IMR-90 (cell line): ENCODE results near the gene SCFD2. TPM values are rescaled to one million over a fixed set of nuclear protein-coding genes. Genes with fewer than 3 reads are reported as not detected.
A peak's percentile ranks its signal among the peaks of the same experiment; 100 is the strongest.

Experiments used
- ATAC-seq: fragments of 200-7000 bp; cut with Tn5 transposase; 2 replicates; pipeline ENCODE4 v1.9.1; 2020; ENCODE audit warnings: low read depth, mild to moderate bottlenecking, moderate library complexity
- BruUV-seq: library from RNA; stranded (reverse); fragments of 400-500 nt; replicated peaks from 2 replicates; lab custom pipeline; 2021; lab: Mats Ljungman, UMichigan
- CTCF ChIA-PET: fragments of 300-600 bp; formaldehyde crosslinking; extraction: SDS; loops from one replicate; lab custom pipeline; 2021; ENCODE audit warnings: antibody characterized with exemption; lab: Yijun Ruan, JAX
- POLR2A ChIA-PET: fragments of 300-600 bp; sonication (Branson Sonifier 250); formaldehyde crosslinking; loops from one replicate; lab custom pipeline; 2022; ENCODE audit warnings: antibody characterized with exemption; ENCODE audit not compliant: unreplicated experiment; lab: Charles Lee
- DNase-seq: peaks from one replicate; pipeline ENCODE4 v3.0.0; 2013
- H2AFZ ChIP-seq: replicated peaks from 2 replicates; pipeline ENCODE3; 2013; ENCODE audit warnings: low read length, mild to moderate bottlenecking; ENCODE audit not compliant: poor library complexity
- H2AK5ac ChIP-seq: 2 replicates; pipeline ENCODE4 v1.6.1; 2013; ENCODE audit warnings: low read depth, low read length, inconsistent platforms
- H2AK9ac ChIP-seq: replicated peaks from 2 replicates; pipeline ENCODE3; 2013; ENCODE audit warnings: mild to moderate bottlenecking, low read depth, low read length, moderate library complexity; ENCODE audit not compliant: poor library complexity
- H2BK120ac ChIP-seq: 2 replicates; pipeline ENCODE4 v1.6.1; 2013; ENCODE audit warnings: low read depth, low read length, inconsistent platforms
- H2BK15ac ChIP-seq: 3 replicates; pipeline ENCODE4 v1.6.1; 2013; ENCODE audit warnings: low read depth, low read length, inconsistent platforms
- H2BK20ac ChIP-seq: 2 replicates; pipeline ENCODE4 v1.6.1; 2013; ENCODE audit warnings: low read depth, mild to moderate bottlenecking, inconsistent platforms, low read length, moderate library complexity
- H2BK5ac ChIP-seq: 2 replicates; pipeline ENCODE4 v1.6.1; 2013; ENCODE audit warnings: mild to moderate bottlenecking, low read depth, low read length, inconsistent platforms; ENCODE audit not compliant: poor library complexity, severe bottlenecking
- H3K14ac ChIP-seq: replicated peaks from 2 replicates; pipeline ENCODE4 v1.6.1; 2013; ENCODE audit warnings: low read depth, low read length, inconsistent platforms
- H3K18ac ChIP-seq: 2 replicates; pipeline ENCODE4 v1.6.1; 2013; ENCODE audit warnings: low read depth, low read length, control low read depth
- H3K23ac ChIP-seq: 2 replicates; pipeline ENCODE4 v1.6.1; 2013; ENCODE audit warnings: low read depth, low read length, inconsistent platforms
- H3K27ac ChIP-seq: 2 replicates; pipeline ENCODE4 v1.5.1; 2013; ENCODE audit warnings: mild to moderate bottlenecking, control low read depth, low read length; ENCODE audit not compliant: insufficient read depth
- H3K27me3 ChIP-seq: 2 replicates; pipeline ENCODE4 v1.6.1; 2013; ENCODE audit warnings: low read length; ENCODE audit not compliant: control insufficient read depth, insufficient read depth
- H3K36me3 ChIP-seq: 2 replicates; pipeline ENCODE4 v1.6.1; 2013; ENCODE audit warnings: low read length, mixed read lengths; ENCODE audit not compliant: control insufficient read depth, insufficient read depth
- H3K4ac ChIP-seq: 2 replicates; pipeline ENCODE4 v1.6.1; 2013; ENCODE audit warnings: low read depth, low read length, inconsistent platforms
- H3K4me1 ChIP-seq: 2 replicates; pipeline ENCODE4 v1.6.1; 2013; ENCODE audit warnings: low read length, mixed read lengths; ENCODE audit not compliant: control insufficient read depth, insufficient read depth
- H3K4me2 ChIP-seq: 2 replicates; pipeline ENCODE4 v1.6.1; 2013; ENCODE audit warnings: low read depth, mild to moderate bottlenecking, control low read depth, low read length, moderate library complexity
- H3K4me3 ChIP-seq: 2 replicates; pipeline ENCODE4 v1.5.1; 2013; ENCODE audit warnings: low read depth, mild to moderate bottlenecking, control low read depth, low read length, moderate library complexity; ENCODE audit not compliant: insufficient read depth
- H3K56ac ChIP-seq: 2 replicates; pipeline ENCODE4 v1.6.1; 2013; ENCODE audit warnings: low read length, inconsistent platforms; ENCODE audit not compliant: insufficient read depth; ENCODE audit errors: extremely low read depth
- H3K79me1 ChIP-seq, 2 experiments: 2 replicates each; pipeline ENCODE4 v1.6.1; 2013; ENCODE audit warnings: low read length in 2 of 2, inconsistent platforms in 1 of 2, low read depth in 1 of 2
- H3K9ac ChIP-seq: 2 replicates; pipeline ENCODE4 v1.6.1; 2013; ENCODE audit warnings: low read depth, low read length, control low read depth
- H3K9me1 ChIP-seq: 2 replicates; pipeline ENCODE4 v1.6.1; 2013; ENCODE audit warnings: low read length, inconsistent platforms; ENCODE audit not compliant: insufficient read depth
- H3K9me3 ChIP-seq: 2 replicates; pipeline ENCODE4 v1.6.1; 2013; ENCODE audit warnings: low read length; ENCODE audit not compliant: control insufficient read depth, insufficient read depth
- H4K20me1 ChIP-seq: 2 replicates; pipeline ENCODE4 v1.6.1; 2013; ENCODE audit warnings: low read length, inconsistent platforms; ENCODE audit not compliant: insufficient read depth
- H4K5ac ChIP-seq: 2 replicates; pipeline ENCODE4 v1.6.1; 2013; ENCODE audit warnings: mild to moderate bottlenecking, low read depth, low read length, control low read depth
- H4K8ac ChIP-seq, 2 experiments: 2 replicates each; pipeline ENCODE4 v1.6.1; 2013; ENCODE audit warnings: low read depth in 2 of 2, low read length in 2 of 2, control low read depth in 1 of 2, inconsistent platforms in 1 of 2
- H4K91ac ChIP-seq: 2 replicates; pipeline ENCODE4 v1.6.1; 2013; ENCODE audit warnings: low read depth, low read length, inconsistent platforms; ENCODE audit not compliant: insufficient read depth
- CEBPB ChIP-seq: IDR thresholded peaks from 2 replicates; pipeline ENCODE4 v1.6.1; 2012; ENCODE audit warnings: low read depth, low read length, improper control_type of control experiment
- CHD1 ChIP-seq: IDR thresholded peaks from 2 replicates; pipeline ENCODE4 v1.6.1; 2012; ENCODE audit warnings: low read depth, low read length, improper control_type of control experiment
- MAFK ChIP-seq: IDR thresholded peaks from 2 replicates; pipeline ENCODE4 v1.6.1; 2012; ENCODE audit warnings: low read depth, low read length, improper control_type of control experiment
- NFE2L2 ChIP-seq: fragments of 150-350 bp; IDR thresholded peaks from 2 replicates; pipeline ENCODE4 v1.6.1; 2016; ENCODE audit warnings: low read depth, mild to moderate bottlenecking, low read length
- POLR2A ChIP-seq: IDR thresholded peaks from 2 replicates; pipeline ENCODE4 v1.6.1; 2012; ENCODE audit warnings: mild to moderate bottlenecking, low read depth, low read length
- RCOR1 ChIP-seq: IDR thresholded peaks from 2 replicates; pipeline ENCODE4 v1.6.1; 2012; ENCODE audit warnings: mild to moderate bottlenecking, low read length, improper control_type of control experiment; ENCODE audit not compliant: insufficient replicate concordance
- WGBS, 2 experiments: methylation state at CpG; one replicate each; pipeline versions ENCODE4 v1.1.5 to v1.1.7; 2013; ENCODE audit warnings: missing lambda C conversion rate in 2 of 2; ENCODE audit not compliant: insufficient read length in 1 of 2; ENCODE audit errors: extremely low coverage in 2 of 2; 5-methylcytosine and 5-hydroxymethylcytosine counted together
- dilution Hi-C: fragments of 300-500 bp; cut with HindIII; formaldehyde crosslinking; loops from one replicate; pipeline ENCODE4 v1.14.3; 2018; ENCODE audit warnings: low sequenced_read_pairs; ENCODE audit not compliant: unreplicated experiment
- in situ Hi-C: fragments of 300-500 bp; cut with MboI; formaldehyde crosslinking; loops from 3 replicates; pipeline ENCODE4 v1.14.3; 2019; ENCODE audit warnings: low sequenced_read_pairs, inconsistent platforms, mixed read lengths
- intact Hi-C: fragments of 100-400 bp; cut with micrococcal nuclease; formaldehyde crosslinking; loops from 2 replicates; pipeline ENCODE4 v1.10.0; 2022
- polyA plus RNA-seq, 3 experiments: library from polyadenylated mRNA; depleted of rRNA; stranded (reverse); fragments of >200 nt; gene quantifications; 2 replicates each; pipeline ENCODE4 v1.2.3, GENCODE V29; 2012; ENCODE audit warnings: low replicate concordance in 1 of 3
- total RNA-seq: library from RNA; depleted of rRNA; stranded (reverse); fragments of >200 nt; gene quantifications from 2 replicates; pipeline ENCODE4 v1.2.3, GENCODE V29; 2012

The SCFD2 gene
- total and polyA plus RNA-seq, 2 of the 4 experiments (the other 2 are of a cell fraction): 18.9 to 62.4 TPM

DNA sequence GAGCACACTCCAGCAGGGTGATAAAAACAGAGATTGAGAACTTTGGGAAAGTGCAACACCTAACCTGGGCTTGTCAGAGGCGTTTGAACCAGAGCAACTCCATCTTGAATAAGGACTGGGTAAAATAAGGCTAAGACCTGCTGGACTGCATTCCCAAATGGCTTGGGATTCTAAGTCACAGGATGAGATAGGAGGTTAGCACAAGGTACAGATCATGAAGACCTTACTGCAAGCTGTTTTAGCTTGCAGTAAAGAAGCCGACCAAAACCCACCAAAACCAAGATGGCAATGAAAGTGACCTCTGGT, 43.9 kb downstream of the SCFD2 start:
- peak overlapping the region; percentile 80 for H3K56ac ChIP-seq
- H3K9ac ChIP-seq: peak overlapping the region; percentile 47
- H4K8ac ChIP-seq: peak overlapping the region; percentile 93 to 95
- peak overlapping the region; percentile 96 for H3K4me2 ChIP-seq
- no peaks in the 10 kb centered on the region for H4K20me1 ChIP-seq
- H2BK15ac ChIP-seq: peak overlapping the region; percentile 96; the same call in 2 of the 3 replicates
- in situ Hi-C loops: no loop called here
- 83% methylated on average over 2 of the region's 2 CpGs; no CpG with 5 or more reads in 1 of the 2 experiments for WGBS, 2 experiments
- dilution Hi-C loops: no loop called here
- H2BK5ac ChIP-seq: peak overlapping the region; percentile 98
- BruUV-seq: no TSS peak
- H3K18ac ChIP-seq: peak overlapping the region; percentile 99
- H3K9me3 ChIP-seq: no peaks in the 10 kb centered on the region
- H4K91ac ChIP-seq: peak overlapping the region; percentile 99
- peaks cover 17 to 58% of the 10 kb centered on the region in 2 experiments for H3K79me1 ChIP-seq
- H3K4ac ChIP-seq: peak overlapping the region; percentile 100
- peak overlapping the region; percentile 99 for H4K5ac ChIP-seq
- H3K4me3 ChIP-seq: no peak overlapping the region; the same call in 1 of the 2 replicates
- peaks cover 8% of the 10 kb centered on the region for H3K4me1 ChIP-seq
- no peak for ATAC-seq
- no peaks in the 10 kb centered on the region for H3K36me3 ChIP-seq
- no peak overlapping the region for H2AFZ ChIP-seq
- peak overlapping the region; percentile 100 for H2BK20ac ChIP-seq
- peak overlapping the region; percentile 100 for H2BK120ac ChIP-seq
- peak overlapping the region; percentile 97 for H3K23ac ChIP-seq
- ChIA-PET POLR2A (no interaction called here), CTCF (no interaction called here)
- peak overlapping the region; percentile 98 for H3K27ac ChIP-seq
- no peaks in the 10 kb centered on the region for H3K27me3 ChIP-seq
- peaks cover 5% of the 10 kb centered on the region for H3K9me1 ChIP-seq
- intact Hi-C loops: no loop called here
- H3K14ac ChIP-seq: peak overlapping the region; percentile 99
- H2AK9ac ChIP-seq: peak overlapping the region; percentile 21
- no peak for DNase-seq
- peak overlapping the region; percentile 100 for H2AK5ac ChIP-seq
- no peak for TF ChIP-seq CHD1
- TF ChIP-seq CEBPB: no peak
- TF ChIP-seq POLR2A: no peak
- no peak for TF ChIP-seq RCOR1
- TF ChIP-seq MAFK: no peak
- no peak for TF ChIP-seq NFE2L2
